NCI-H2029 (cell line): ENCODE results near the gene GJD3.
A peak's percentile ranks its signal among the peaks of the same experiment; 100 is the strongest.
"Not testable (repeated sequence)": the region's sequence is repeated elsewhere in the genome, so short reads cannot be mapped to it uniquely, and the experiment has no call there.

Experiments
- DNase-seq: peaks from one replicate; lab custom pipeline; 2025; lab: John Stamatoyannopoulos, UW

GJD3 gene

GRCh38 chr17:40364121-40364861, at the start of gene GJD3:
Gene GJD3 (minus strand): TSS chr17:40364737. CDS start chr17:40363815, 922 bp downstream.
- no peak for DNase-seq

- DNase-seq = not testable (repeated sequence)
Measured at GRCh38 chr17:40414312-40414711, 49.8 kb upstream of the GJD3 start.

- no peak for DNase-seq
Measured at GRCh38 chr17:40412880-40413279, 48.3 kb upstream of the GJD3 start.

- DNase-seq = no peak
Measured at GRCh38 chr17:40411821-40412220, 47.3 kb upstream of the GJD3 start.

GRCh38 chr17:40410082-40410481, 45.5 kb upstream of the GJD3 start:
- DNase-seq = no peak

GRCh38 chr17:40409540-40409939, 45.0 kb upstream of the GJD3 start:
- DNase-seq = not testable (repeated sequence)

GRCh38 chr17:40407460-40407859, 42.9 kb upstream of the GJD3 start:
- no peak for DNase-seq

- DNase-seq = no peak
Measured at GRCh38 chr17:40404003-40404402, 39.5 kb upstream of the GJD3 start.

GRCh38 chr17:40402668-40403067, 38.1 kb upstream of the GJD3 start:
- no peak for DNase-seq

- peak; percentile 37 for DNase-seq
Measured at GRCh38 chr17:40399185-40399584, 34.6 kb upstream of the GJD3 start.

- DNase-seq = not testable (repeated sequence)
Measured at GRCh38 chr17:40386555-40386954, 22.0 kb upstream of the GJD3 start.

GRCh38 chr17:40382251-40382650, 17.7 kb upstream of the GJD3 start:
- DNase-seq = no peak

- DNase-seq = no peak
Measured at GRCh38 chr17:40378966-40379365, 14.4 kb upstream of the GJD3 start.

- no peak for DNase-seq
Measured at GRCh38 chr17:40377832-40378231, 13.3 kb upstream of the GJD3 start.

GRCh38 chr17:40376541-40376940, 12.0 kb upstream of the GJD3 start:
- not testable (repeated sequence) for DNase-seq

- DNase-seq = not testable (repeated sequence)
Measured at GRCh38 chr17:40375786-40376185, 11.2 kb upstream of the GJD3 start.

GRCh38 chr17:40374821-40375498, 10.4 kb upstream of the GJD3 start:
- no peak for DNase-seq

- no peak for DNase-seq
Measured at GRCh38 chr17:40373999-40374398, 9.5 kb upstream of the GJD3 start.

- DNase-seq = no peak
Measured at GRCh38 chr17:40373324-40373723, 8.8 kb upstream of the GJD3 start.

- not testable (repeated sequence) for DNase-seq
Measured at GRCh38 chr17:40372644-40373043, 8.1 kb upstream of the GJD3 start.

GRCh38 chr17:40372031-40372430, 7.5 kb upstream of the GJD3 start:
- no peak for DNase-seq

GRCh38 chr17:40371261-40371929, 6.9 kb upstream of the GJD3 start:
- DNase-seq = peak; percentile 81

- no peak for DNase-seq
Measured at GRCh38 chr17:40369923-40370322, 5.4 kb upstream of the GJD3 start.
